Osteocyte (in vitro differentiated cells): Measurements from ENCODE around the gene GORAB. TPM values are rescaled to one million over a fixed set of nuclear protein-coding genes. Genes with fewer than 3 reads are reported as not detected.

Experiments used
- DNase-seq: peaks from one replicate; pipeline ENCODE4 v3.0.0; 2021; ENCODE audit warnings: mixed read lengths; ENCODE audit not compliant: unreplicated experiment; ENCODE audit errors: extremely low spot score
- H3K27ac Mint-ChIP-seq: one replicate; pipeline ENCODE4 v1.8.0; 2021; ENCODE audit warnings: mild to moderate bottlenecking, mixed read lengths; ENCODE audit not compliant: unreplicated experiment
- H3K27me3 Mint-ChIP-seq: one replicate; pipeline ENCODE4 v1.8.0; 2021; ENCODE audit warnings: mixed read lengths; ENCODE audit not compliant: unreplicated experiment
- H3K36me3 Mint-ChIP-seq: one replicate; pipeline ENCODE4 v1.8.0; 2021; ENCODE audit warnings: mixed read lengths; ENCODE audit not compliant: unreplicated experiment
- H3K4me1 Mint-ChIP-seq: one replicate; pipeline ENCODE4 v1.8.0; 2021; ENCODE audit warnings: mixed read lengths; ENCODE audit not compliant: unreplicated experiment
- H3K4me3 Mint-ChIP-seq: one replicate; pipeline ENCODE4 v1.8.0; 2021; ENCODE audit warnings: mild to moderate bottlenecking, moderate library complexity, mixed read lengths; ENCODE audit not compliant: unreplicated experiment
- H3K9me3 Mint-ChIP-seq: one replicate; pipeline ENCODE4 v1.8.0; 2021; ENCODE audit warnings: mixed read lengths; ENCODE audit not compliant: unreplicated experiment
- CTCF ChIP-seq: fragments of 200-600 bp; sonication (generic); IDR thresholded peaks from 2 replicates; pipeline ENCODE4 v1.5.0; 2021; ENCODE audit warnings: antibody characterized with exemption, mild to moderate bottlenecking, moderate library complexity
- total RNA-seq: library from RNA; stranded (reverse); gene quantifications from 2 replicates; pipeline ENCODE4 v1.2.1, GENCODE V29; 2021

The GORAB gene
- total RNA-seq, 1 donor from 2014 or later = 20.8 TPM

GRCh38 chr1:170576980-170577379 lies 45.0 kb downstream of the GORAB start:
- Mint-ChIP-seq H3K9me3 (peaks cover 27% of the 10 kb centered on the region), H3K27me3 (no peaks in the 10 kb centered on the region), H3K4me3 (no peak overlapping the region), H3K27ac (no peak overlapping the region), H3K36me3 (peaks cover 6% of the 10 kb centered on the region), H3K4me1 (no peaks in the 10 kb centered on the region)
- TF ChIP-seq CTCF = no peak
- DNase-seq = no peak

- Mint-ChIP-seq H3K27ac (no peak overlapping the region), H3K4me1 (no peaks in the 10 kb centered on the region), H3K9me3 (peaks cover 16% of the 10 kb centered on the region), H3K36me3 (no peaks in the 10 kb centered on the region), H3K4me3 (no peak overlapping the region), H3K27me3 (no peaks in the 10 kb centered on the region)
- DNase-seq = no peak
- no peak for TF ChIP-seq CTCF
These were observed 46.4 kb downstream of the GORAB start for GRCh38 chr1:170578359-170578758.

- no peak for TF ChIP-seq CTCF
- Mint-ChIP-seq H3K27ac (no peak overlapping the region), H3K27me3 (no peaks in the 10 kb centered on the region), H3K4me1 (no peaks in the 10 kb centered on the region), H3K9me3 (peaks cover 8% of the 10 kb centered on the region), H3K36me3 (peaks cover 1% of the 10 kb centered on the region), H3K4me3 (no peak overlapping the region)
- no peak for DNase-seq
These were observed 48.9 kb downstream of the GORAB start for GRCh38 chr1:170580636-170581440.

- H3K9me3 Mint-ChIP-seq = no peaks in the 10 kb centered on the region
- no peak for DNase-seq
- H3K4me3 Mint-ChIP-seq = no peak overlapping the region
- no peaks in the 10 kb centered on the region for H3K27me3 Mint-ChIP-seq
- peaks cover 11% of the 10 kb centered on the region for H3K4me1 Mint-ChIP-seq
- TF ChIP-seq CTCF = no peak
- H3K27ac Mint-ChIP-seq = no peak overlapping the region
- H3K36me3 Mint-ChIP-seq = peaks cover 1% of the 10 kb centered on the region
These were observed 51.2 kb downstream of the GORAB start for GRCh38 chr1:170583186-170583585.

- Mint-ChIP-seq H3K27ac (peak overlapping the region; percentile 69), H3K4me3 (no peak overlapping the region)
- DNase-seq = no peak
These were observed 54.6 kb downstream of the GORAB start for GRCh38 chr1:170586321-170587252.

More at GRCh38 chr1:170586321-170587252, 54.6 kb downstream of the GORAB start:
- H3K36me3 Mint-ChIP-seq = peaks cover 1% of the 10 kb centered on the region
- TF ChIP-seq CTCF = no peak
- no peaks in the 10 kb centered on the region for H3K9me3 Mint-ChIP-seq
- no peaks in the 10 kb centered on the region for H3K27me3 Mint-ChIP-seq
- peaks cover 11% of the 10 kb centered on the region for H3K4me1 Mint-ChIP-seq
